Osteoblast (primary cell): ENCODE data around the gene USP19. TPM values are rescaled to one million over a fixed set of nuclear protein-coding genes. Genes with fewer than 3 reads are reported as not detected.

ENCODE experiments used
- DNase-seq: peaks from one replicate; pipeline ENCODE4 v3.0.0; 2011; ENCODE audit warnings: low spot score, mixed read lengths; ENCODE audit not compliant: insufficient read length; ENCODE audit errors: missing footprints
- H2AFZ ChIP-seq: 2 replicates; pipeline ENCODE4 v1.6.0; 2011; ENCODE audit warnings: mild to moderate bottlenecking, low read length
- H3K27ac ChIP-seq: 2 replicates; pipeline ENCODE4 v1.5.1; 2011; ENCODE audit warnings: mild to moderate bottlenecking, low read depth, low read length, moderate library complexity
- H3K27me3 ChIP-seq: 2 replicates; pipeline ENCODE4 v1.6.0; 2012; ENCODE audit warnings: mild to moderate bottlenecking, control low read depth, inconsistent platforms, low read length, moderate library complexity; ENCODE audit not compliant: insufficient read depth
- H3K36me3 ChIP-seq: 2 replicates; pipeline ENCODE4 v1.5.1; 2011; ENCODE audit warnings: mild to moderate bottlenecking, low read length, control low read depth, moderate library complexity; ENCODE audit not compliant: insufficient read depth
- H3K4me1 ChIP-seq: 2 replicates; pipeline ENCODE4 v1.5.1; 2011; ENCODE audit warnings: mild to moderate bottlenecking, low read length, control low read depth, moderate library complexity; ENCODE audit not compliant: insufficient read depth
- H3K4me2 ChIP-seq: 2 replicates; pipeline ENCODE4 v1.6.0; 2011; ENCODE audit warnings: mild to moderate bottlenecking, low read length; ENCODE audit not compliant: insufficient read depth
- H3K4me3 ChIP-seq: fragments of 200-600 bp; sonication (generic); 3 replicates; pipeline ENCODE4 v1.5.1; 2012; ENCODE audit warnings: mild to moderate bottlenecking, low read length, inconsistent platforms; ENCODE audit not compliant: insufficient read depth
- H3K79me2 ChIP-seq: 2 replicates; pipeline ENCODE4 v1.6.0; 2012; ENCODE audit warnings: mild to moderate bottlenecking, low read length, control low read depth, inconsistent platforms; ENCODE audit not compliant: insufficient read depth
- H3K9me3 ChIP-seq: 2 replicates; pipeline ENCODE4 v1.5.1; 2011; ENCODE audit warnings: low read depth, low read length, control low read depth
- H4K20me1 ChIP-seq: 2 replicates; pipeline ENCODE4 v1.6.0; 2012; ENCODE audit warnings: mild to moderate bottlenecking, low read length, control low read depth; ENCODE audit not compliant: insufficient read depth
- CTCF ChIP-seq: IDR thresholded peaks from 2 replicates; pipeline ENCODE4 v1.5.1; 2011; ENCODE audit warnings: mild to moderate bottlenecking, low read depth, low read length, moderate library complexity; ENCODE audit errors: extremely low read depth
- total RNA-seq: library from RNA; depleted of rRNA; stranded (reverse); fragments of >200 nt; gene quantifications from 2 replicates; pipeline ENCODE4 v1.2.3, GENCODE V29; 2012

Gene USP19
- total RNA-seq, 1 donor = 49.6 TPM

GRCh38 chr3:49124991-49125670, 4.5 kb upstream of the USP19 start:
- H3K27ac ChIP-seq = no peak overlapping the region
- peak; percentile 89 for DNase-seq
- no peaks in the 10 kb centered on the region for H3K9me3 ChIP-seq
- H3K4me2 ChIP-seq = no peak overlapping the region
- no peaks in the 10 kb centered on the region for H3K4me1 ChIP-seq
- H4K20me1 ChIP-seq = peaks cover 15% of the 10 kb centered on the region
- no peak overlapping the region for H2AFZ ChIP-seq
- H3K79me2 ChIP-seq = peaks cover 20% of the 10 kb centered on the region
- H3K4me3 ChIP-seq = no peak overlapping the region
- peaks cover 86% of the 10 kb centered on the region for H3K36me3 ChIP-seq
- H3K27me3 ChIP-seq = no peaks in the 10 kb centered on the region
- TF ChIP-seq CTCF = no peak

- DNase-seq = peak; percentile 80
- no peak for TF ChIP-seq CTCF
- Histone ChIP-seq H4K20me1 (peaks cover 11% of the 10 kb centered on the region), H3K4me2 (no peak overlapping the region), H3K27me3 (no peaks in the 10 kb centered on the region), H2AFZ (no peak overlapping the region), H3K9me3 (no peaks in the 10 kb centered on the region), H3K79me2 (peaks cover 20% of the 10 kb centered on the region), H3K27ac (no peak overlapping the region), H3K4me1 (peaks cover 9% of the 10 kb centered on the region), H3K36me3 (peaks cover 77% of the 10 kb centered on the region), H3K4me3 (no peak overlapping the region)
Observed at GRCh38 chr3:49124203-49124602, 3.6 kb upstream of the USP19 start.

- no peaks in the 10 kb centered on the region for H3K27me3 ChIP-seq
- no peak overlapping the region for H2AFZ ChIP-seq
- H4K20me1 ChIP-seq = peaks cover 16% of the 10 kb centered on the region
- H3K79me2 ChIP-seq = peaks cover 20% of the 10 kb centered on the region
- DNase-seq = peak; percentile 67
- peaks cover 75% of the 10 kb centered on the region for H3K36me3 ChIP-seq
- no peak overlapping the region for H3K4me2 ChIP-seq
- peaks cover 12% of the 10 kb centered on the region for H3K4me1 ChIP-seq
- TF ChIP-seq CTCF = no peak
- H3K9me3 ChIP-seq = no peaks in the 10 kb centered on the region
- no peak overlapping the region for H3K27ac ChIP-seq
- no peak overlapping the region for H3K4me3 ChIP-seq
Observed at GRCh38 chr3:49123687-49124086, 3.1 kb upstream of the USP19 start.

GRCh38 chr3:49122886-49123545, 2.4 kb upstream of the USP19 start:
- Histone ChIP-seq H4K20me1 (peaks cover 16% of the 10 kb centered on the region), H3K4me1 (peaks cover 12% of the 10 kb centered on the region), H3K4me2 (no peak overlapping the region), H2AFZ (no peak overlapping the region), H3K79me2 (peaks cover 18% of the 10 kb centered on the region), H3K9me3 (no peaks in the 10 kb centered on the region), H3K27me3 (no peaks in the 10 kb centered on the region), H3K36me3 (peaks cover 74% of the 10 kb centered on the region), H3K27ac (no peak overlapping the region), H3K4me3 (no peak overlapping the region)
- peak; percentile 52 for DNase-seq
- no peak for TF ChIP-seq CTCF
